ENCODE data around the gene ST6GALNAC3.

- TF ChIP-seq CTCF (IDR thresholded peaks at IDR 0.05) (no peak), POLR2A (IDR thresholded peaks at IDR 0.05) (no peak)
Observed at GRCh38 chr1:76337542-76338219, 263.1 kb downstream of the ST6GALNAC3 start.

Measured in heart left ventricle (tissue), 13 donors.